GDM1 (cell line): ENCODE data around the gene PHF3.

ENCODE experiments used
- DNase-seq: peaks from one replicate; lab custom pipeline; 2025; lab: John Stamatoyannopoulos, UW

Gene PHF3

GRCh38 chr6:63649269-63649668 lies 13.7 kb downstream of the PHF3 start:
- DNase-seq = no peak

- no peak for DNase-seq
These were observed 14.3 kb downstream of the PHF3 start for GRCh38 chr6:63649847-63650265.

GRCh38 chr6:63652980-63653379 lies 17.4 kb downstream of the PHF3 start:
- DNase-seq = no peak

GRCh38 chr6:63660757-63661156 lies 25.2 kb downstream of the PHF3 start:
- DNase-seq = no peak

- no peak for DNase-seq
These were observed 26.2 kb downstream of the PHF3 start for GRCh38 chr6:63661769-63662168.

GRCh38 chr6:63663147-63663955 lies 27.7 kb downstream of the PHF3 start:
- DNase-seq = no peak

- DNase-seq = no peak
These were observed 28.3 kb downstream of the PHF3 start for GRCh38 chr6:63663956-63664281.

- DNase-seq = no peak
These were observed 35.6 kb downstream of the PHF3 start for GRCh38 chr6:63671098-63671754.

GRCh38 chr6:63672582-63673129 lies 37.1 kb downstream of the PHF3 start:
- DNase-seq = no peak

GRCh38 chr6:63673692-63674091 lies 38.1 kb downstream of the PHF3 start:
- DNase-seq = no peak

GRCh38 chr6:63674635-63675034 lies 39.0 kb downstream of the PHF3 start:
- DNase-seq = no peak

GRCh38 chr6:63675138-63675537 lies 39.5 kb downstream of the PHF3 start:
- no peak for DNase-seq

- no peak for DNase-seq
These were observed 41.0 kb downstream of the PHF3 start for GRCh38 chr6:63676412-63677114.

GRCh38 chr6:63677282-63677681 lies 41.7 kb downstream of the PHF3 start:
- no peak for DNase-seq

GRCh38 chr6:63683071-63683603 lies 47.5 kb downstream of the PHF3 start:
- DNase-seq = no peak

- DNase-seq = no peak
These were observed 50.1 kb downstream of the PHF3 start for GRCh38 chr6:63685446-63686379.

GRCh38 chr6:63689421-63689820 lies 53.8 kb downstream of the PHF3 start:
- no peak for DNase-seq

GRCh38 chr6:63690221-63690620 lies 54.6 kb downstream of the PHF3 start:
- no peak for DNase-seq

GRCh38 chr6:63705707-63706106 lies 70.1 kb downstream of the PHF3 start:
- no peak for DNase-seq

- no peak for DNase-seq
These were observed 71.0 kb downstream of the PHF3 start for GRCh38 chr6:63706630-63707029.

- DNase-seq = no peak
These were observed 73.0 kb downstream of the PHF3 start for GRCh38 chr6:63708631-63709030.
